ENCODE data around the gene TOR2A. TPM values are rescaled to one million over a fixed set of nuclear protein-coding genes. Genes with fewer than 3 reads are reported as not detected.

Gene TOR2A
- total and polyA plus RNA-seq, 4 donors, result 5.1 to 14.6 (median 11.8) TPM

DNA sequence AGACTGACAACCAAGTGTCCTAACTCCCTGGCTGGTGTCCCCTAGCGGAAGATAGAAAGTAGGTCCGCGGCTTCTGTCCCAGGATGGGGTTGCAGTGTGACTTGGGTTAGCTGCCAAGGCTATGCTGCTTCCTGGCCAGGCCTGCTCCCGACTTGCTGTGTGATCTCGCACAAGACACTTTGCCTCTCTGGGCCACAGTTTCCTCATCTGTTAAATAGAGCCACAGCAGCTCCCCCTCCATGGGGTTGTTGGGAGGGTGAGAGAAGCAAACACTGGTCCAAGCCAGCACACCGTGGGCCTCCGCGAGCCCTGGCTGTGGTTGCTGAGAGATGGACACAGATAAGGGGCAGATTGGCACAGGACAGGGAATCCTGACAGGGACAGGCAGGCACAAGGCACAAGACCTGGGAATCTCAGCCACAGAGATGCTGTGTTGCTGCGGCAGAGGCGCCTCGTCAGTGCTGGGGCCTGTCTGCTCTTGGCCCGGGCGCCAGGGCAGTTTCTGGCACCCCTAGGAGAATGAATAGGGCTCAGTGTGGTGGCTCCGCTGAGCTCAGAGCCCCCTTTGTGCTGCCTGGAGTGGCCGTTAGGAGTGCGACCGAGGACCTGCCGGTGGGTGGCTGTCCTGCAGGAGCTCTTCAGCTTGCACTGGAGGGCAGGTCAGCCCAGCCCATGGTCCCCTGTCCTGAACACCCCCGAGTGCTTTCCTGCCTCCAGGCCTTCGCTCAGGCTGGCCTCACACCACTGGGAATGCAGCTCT lies 45.2 kb upstream of the TOR2A start:
- Histone ChIP-seq H3K4me1 (ENCODE audit: control insufficient read depth in 4 of 4, insufficient read depth in 4 of 4, low read length in 3 of 4) (peaks cover 0 to 10% (median 2%) of the 10 kb centered on the region in 4 donors), H3K27me3 (ENCODE audit: control insufficient read depth in 4 of 4, insufficient read depth in 4 of 4, low read length in 3 of 4) (no peaks in the 10 kb centered on the region), H3K36me3 (ENCODE audit: control insufficient read depth in 4 of 4, insufficient read depth in 3 of 4, low read depth in 1 of 4, low read length in 3 of 4) (no peaks in the 10 kb centered on the region), H3K9me3 (ENCODE audit: control insufficient read depth in 4 of 4, low read length in 3 of 4) (no peaks in the 10 kb centered on the region), H3K27ac (ENCODE audit: low read depth in 1 of 2, low read length in 2 of 2) (peak overlapping the region; percentile 9 to 31), H3K4me3 (ENCODE audit: low read depth in 1 of 3, low read length in 3 of 3) (no peak overlapping the region), H3K9ac (ENCODE audit: low read depth in 1 of 2, low read length in 2 of 2) (no peak overlapping the region)
- WGBS, result 81% methylated on average over 20 of the region's 20 CpGs
- DNase-seq (ENCODE audit: low spot score), result no peak
- no peak for TF ChIP-seq ATF3 (IDR thresholded peaks at IDR 0.05)
- TF ChIP-seq HNF4A (conservative IDR thresholded peaks at IDR 0.05), result no peak
- TF ChIP-seq, protein P1, sequence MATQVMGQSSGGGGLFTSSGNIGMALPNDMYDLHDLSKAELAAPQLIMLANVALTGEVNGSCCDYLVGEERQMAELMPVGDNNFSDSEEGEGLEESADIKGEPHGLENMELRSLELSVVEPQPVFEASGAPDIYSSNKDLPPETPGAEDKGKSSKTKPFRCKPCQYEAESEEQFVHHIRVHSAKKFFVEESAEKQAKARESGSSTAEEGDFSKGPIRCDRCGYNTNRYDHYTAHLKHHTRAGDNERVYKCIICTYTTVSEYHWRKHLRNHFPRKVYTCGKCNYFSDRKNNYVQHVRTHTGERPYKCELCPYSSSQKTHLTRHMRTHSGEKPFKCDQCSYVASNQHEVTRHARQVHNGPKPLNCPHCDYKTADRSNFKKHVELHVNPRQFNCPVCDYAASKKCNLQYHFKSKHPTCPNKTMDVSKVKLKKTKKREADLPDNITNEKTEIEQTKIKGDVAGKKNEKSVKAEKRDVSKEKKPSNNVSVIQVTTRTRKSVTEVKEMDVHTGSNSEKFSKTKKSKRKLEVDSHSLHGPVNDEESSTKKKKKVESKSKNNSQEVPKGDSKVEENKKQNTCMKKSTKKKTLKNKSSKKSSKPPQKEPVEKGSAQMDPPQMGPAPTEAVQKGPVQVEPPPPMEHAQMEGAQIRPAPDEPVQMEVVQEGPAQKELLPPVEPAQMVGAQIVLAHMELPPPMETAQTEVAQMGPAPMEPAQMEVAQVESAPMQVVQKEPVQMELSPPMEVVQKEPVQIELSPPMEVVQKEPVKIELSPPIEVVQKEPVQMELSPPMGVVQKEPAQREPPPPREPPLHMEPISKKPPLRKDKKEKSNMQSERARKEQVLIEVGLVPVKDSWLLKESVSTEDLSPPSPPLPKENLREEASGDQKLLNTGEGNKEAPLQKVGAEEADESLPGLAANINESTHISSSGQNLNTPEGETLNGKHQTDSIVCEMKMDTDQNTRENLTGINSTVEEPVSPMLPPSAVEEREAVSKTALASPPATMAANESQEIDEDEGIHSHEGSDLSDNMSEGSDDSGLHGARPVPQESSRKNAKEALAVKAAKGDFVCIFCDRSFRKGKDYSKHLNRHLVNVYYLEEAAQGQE (IDR thresholded peaks at IDR 0.05), result no peak
- TF ChIP-seq FOXA2 (IDR thresholded peaks at IDR 0.05), result no peak

- WGBS, result 77% methylated on average over 17 of the region's 17 CpGs
- Histone ChIP-seq H3K9me3 (ENCODE audit: control insufficient read depth in 4 of 4, low read length in 3 of 4) (no peaks in the 10 kb centered on the region), H3K36me3 (ENCODE audit: control insufficient read depth in 4 of 4, insufficient read depth in 3 of 4, low read depth in 1 of 4, low read length in 3 of 4) (no peaks in the 10 kb centered on the region), H3K4me3 (ENCODE audit: low read depth in 1 of 3, low read length in 3 of 3) (no peak overlapping the region), H3K27me3 (ENCODE audit: control insufficient read depth in 4 of 4, insufficient read depth in 4 of 4, low read length in 3 of 4) (no peaks in the 10 kb centered on the region), H3K27ac (ENCODE audit: low read depth in 1 of 2, low read length in 2 of 2) (peak overlapping the region; percentile 72 to 80), H3K4me1 (ENCODE audit: control insufficient read depth in 4 of 4, insufficient read depth in 4 of 4, low read length in 3 of 4) (peaks cover 0 to 6% (median 0%) of the 10 kb centered on the region in 4 donors), H3K9ac (ENCODE audit: low read depth in 1 of 2, low read length in 2 of 2) (no peak overlapping the region)
- no peak for TF ChIP-seq TAF1 (conservative IDR thresholded peaks at IDR 0.05)
- no peak for TF ChIP-seq RXRA (IDR thresholded peaks at IDR 0.05)
- no peak for TF ChIP-seq FOXA1 (IDR thresholded peaks at IDR 0.05)
- TF ChIP-seq RAD21 (IDR thresholded peaks at IDR 0.05), result no peak
- TF ChIP-seq GABPA (IDR thresholded peaks at IDR 0.05 in 1 of 2, conservative IDR thresholded peaks at IDR 0.05 in 1 of 2), result no peak
- no peak for TF ChIP-seq CTCF (IDR thresholded peaks at IDR 0.05; ENCODE audit: low read depth, low read length, missing input control)
- DNase-seq (ENCODE audit: low spot score), result no peak
These were observed 44.3 kb upstream of the TOR2A start for GRCh38 chr9:127779136-127779981.

All from liver (tissue), 9 donors.